PC-9 (cell line): ENCODE measurements around the gene MTMR4. TPM values are rescaled to one million over a fixed set of nuclear protein-coding genes. Genes with fewer than 3 reads are reported as not detected.

Experiments used
- BruUV-seq: library from RNA; stranded (reverse); fragments of 400-500 nt; replicated peaks from 2 replicates; lab custom pipeline; 2021; lab: Mats Ljungman, UMichigan
- CTCF ChIA-PET: fragments of 300-600 bp; sonication (Branson Sonifier 250); formaldehyde crosslinking; loops from one replicate; lab custom pipeline; 2022; ENCODE audit warnings: antibody characterized with exemption; lab: Charles Lee
- POLR2A ChIA-PET: fragments of 300-600 bp; sonication (Branson Sonifier 250); formaldehyde crosslinking; loops from one replicate; lab custom pipeline; 2022; ENCODE audit warnings: antibody characterized with exemption; ENCODE audit not compliant: unreplicated experiment; lab: Charles Lee
- DNase-seq, 2 experiments: peaks; one replicate each; pipeline versions ENCODE4 v3.0.0 to v3.0.0-alpha.2; 2015 to 2022; ENCODE audit warnings: mixed read lengths in 1 of 2
- H2AFZ ChIP-seq: fragments of 200-600 bp; sonication (generic); 2 replicates; pipeline ENCODE4 v1.8.1; 2017; ENCODE audit warnings: antibody characterized with exemption
- H3F3A ChIP-seq: fragments of 200-600 bp; sonication (generic); 2 replicates; pipeline ENCODE4 v1.8.1; 2017; ENCODE audit warnings: antibody characterized with exemption, mild to moderate bottlenecking, low read depth; ENCODE audit not compliant: insufficient read depth
- H3K27ac ChIP-seq: fragments of 200-600 bp; sonication (generic); 2 replicates; pipeline ENCODE4 v1.6.1; 2016; ENCODE audit warnings: mixed run types
- H3K27me3 ChIP-seq: fragments of 200-600 bp; sonication (generic); 2 replicates; pipeline ENCODE4 v1.6.1; 2016; ENCODE audit warnings: low read depth, mixed run types; ENCODE audit not compliant: insufficient read depth
- H3K36me3 ChIP-seq: fragments of 200-600 bp; sonication (generic); 2 replicates; pipeline ENCODE4 v1.6.1; 2016; ENCODE audit warnings: low read depth, mixed run types
- H3K4me1 ChIP-seq: fragments of 200-600 bp; sonication (generic); replicated peaks from 2 replicates; pipeline ENCODE4 v1.6.1; 2016; ENCODE audit warnings: mixed run types; ENCODE audit not compliant: insufficient read depth
- H3K4me2 ChIP-seq: fragments of 200-600 bp; sonication (generic); 2 replicates; pipeline ENCODE4 v1.6.1; 2017; ENCODE audit warnings: mixed run types
- H3K4me3 ChIP-seq: fragments of 200-600 bp; sonication (generic); 2 replicates; pipeline ENCODE4 v1.6.1; 2016; ENCODE audit warnings: mixed run types
- H3K79me2 ChIP-seq: fragments of 200-600 bp; sonication (generic); 2 replicates; pipeline ENCODE4 v1.6.1; 2017; ENCODE audit warnings: low read depth, mixed run types
- H3K9me2 ChIP-seq: fragments of 200-600 bp; sonication (generic); 2 replicates; pipeline ENCODE4 v1.8.1; 2017; ENCODE audit warnings: mild to moderate bottlenecking; ENCODE audit not compliant: insufficient read depth
- H3K9me3 ChIP-seq: fragments of 200-600 bp; sonication (generic); 2 replicates; pipeline ENCODE4 v1.8.1; 2016; ENCODE audit warnings: low read depth; ENCODE audit not compliant: insufficient read depth
- H4K20me1 ChIP-seq: fragments of 200-600 bp; sonication (generic); 2 replicates; pipeline ENCODE4 v1.8.1; 2017; ENCODE audit not compliant: insufficient read depth
- EZH2 ChIP-seq: fragments of 200-600 bp; sonication (generic); IDR thresholded peaks from 2 replicates; pipeline ENCODE4 v1.8.0; 2017; ENCODE audit warnings: antibody characterized with exemption, low read depth
- intact Hi-C: fragments of 100-400 bp; cut with micrococcal nuclease; formaldehyde crosslinking; loops from one replicate; pipeline ENCODE4 v1.10.0; 2022; ENCODE audit not compliant: unreplicated experiment
- total RNA-seq: library from RNA; stranded (reverse); gene quantifications from 2 replicates; pipeline ENCODE4 v1.2.3, GENCODE V29; 2021
- TF ChIP-seq, protein P1 (sequence below): fragments of 200-600 bp; sonication (generic); conservative IDR thresholded peaks from 2 replicates; pipeline ENCODE4 v1.6.1; 2017; ENCODE audit warnings: mixed run types, antibody characterized with exemption, mild to moderate bottlenecking, moderate library complexity

The MTMR4 gene
- total RNA-seq, 1 experiment from 2014 or later, result 35.1 TPM

DNA sequence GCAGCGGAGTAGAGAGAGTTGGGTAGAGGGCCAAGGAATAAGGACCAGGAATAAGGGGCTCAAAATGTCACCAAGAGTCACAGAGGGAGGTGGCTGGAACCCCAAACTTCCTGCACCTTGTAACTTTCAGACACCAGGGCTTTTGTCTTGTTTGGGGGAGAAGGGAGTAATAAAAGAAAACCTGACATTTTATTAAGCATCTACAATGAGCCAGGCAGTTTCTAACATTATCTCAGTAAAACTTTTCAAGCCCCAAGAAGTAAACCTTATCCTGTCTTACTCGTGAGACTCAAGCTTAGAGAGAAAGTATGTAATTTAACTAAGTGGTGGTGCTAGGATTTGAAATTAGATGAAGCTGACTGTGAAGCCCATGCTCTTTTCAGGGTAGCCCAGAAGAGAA, 848 bp upstream of the MTMR4 start:
- H2AFZ ChIP-seq, result no peak overlapping the region
- H4K20me1 ChIP-seq, result no peaks in the 10 kb centered on the region
- TF ChIP-seq EZH2, result no peak
- TF ChIP-seq, protein P1, sequence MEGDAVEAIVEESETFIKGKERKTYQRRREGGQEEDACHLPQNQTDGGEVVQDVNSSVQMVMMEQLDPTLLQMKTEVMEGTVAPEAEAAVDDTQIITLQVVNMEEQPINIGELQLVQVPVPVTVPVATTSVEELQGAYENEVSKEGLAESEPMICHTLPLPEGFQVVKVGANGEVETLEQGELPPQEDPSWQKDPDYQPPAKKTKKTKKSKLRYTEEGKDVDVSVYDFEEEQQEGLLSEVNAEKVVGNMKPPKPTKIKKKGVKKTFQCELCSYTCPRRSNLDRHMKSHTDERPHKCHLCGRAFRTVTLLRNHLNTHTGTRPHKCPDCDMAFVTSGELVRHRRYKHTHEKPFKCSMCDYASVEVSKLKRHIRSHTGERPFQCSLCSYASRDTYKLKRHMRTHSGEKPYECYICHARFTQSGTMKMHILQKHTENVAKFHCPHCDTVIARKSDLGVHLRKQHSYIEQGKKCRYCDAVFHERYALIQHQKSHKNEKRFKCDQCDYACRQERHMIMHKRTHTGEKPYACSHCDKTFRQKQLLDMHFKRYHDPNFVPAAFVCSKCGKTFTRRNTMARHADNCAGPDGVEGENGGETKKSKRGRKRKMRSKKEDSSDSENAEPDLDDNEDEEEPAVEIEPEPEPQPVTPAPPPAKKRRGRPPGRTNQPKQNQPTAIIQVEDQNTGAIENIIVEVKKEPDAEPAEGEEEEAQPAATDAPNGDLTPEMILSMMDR, result no peak
- CTCF ChIA-PET, result interaction anchor here (0.5 to 0.6 kb wide), 2 partner anchors 135 to 214 kb away, joined by 3 read pairs; no protein-coding TSS in a partner anchor
- no peaks in the 10 kb centered on the region for H3K9me2 ChIP-seq
- H3F3A ChIP-seq, result peaks cover 37% of the 10 kb centered on the region
- no peaks in the 10 kb centered on the region for H3K9me3 ChIP-seq
- H3K4me3 ChIP-seq, result no peak overlapping the region
- H3K27me3 ChIP-seq, result no peaks in the 10 kb centered on the region
- peaks cover 3% of the 10 kb centered on the region; the same call in 1 of the 2 replicates for H3K79me2 ChIP-seq
- H3K4me1 ChIP-seq, result peaks cover 22% of the 10 kb centered on the region
- no TSS peak for BruUV-seq
- H3K27ac ChIP-seq, result no peak overlapping the region
- intact Hi-C loops, result loop anchor here (5.0 kb wide), 1 partner anchor 577 kb away; no protein-coding TSS in a partner anchor
- 0 out of 2 replicates have a peak, but pooled peaks cover 12% of the 10 kb centered on the region for H3K36me3 ChIP-seq
- DNase-seq, result no peak
- POLR2A ChIA-PET, result interaction anchor here (0.7 kb wide), 1 partner anchor 144 kb away, joined by 6 read pairs; no protein-coding TSS in a partner anchor
- no peak overlapping the region for H3K4me2 ChIP-seq

DNA sequence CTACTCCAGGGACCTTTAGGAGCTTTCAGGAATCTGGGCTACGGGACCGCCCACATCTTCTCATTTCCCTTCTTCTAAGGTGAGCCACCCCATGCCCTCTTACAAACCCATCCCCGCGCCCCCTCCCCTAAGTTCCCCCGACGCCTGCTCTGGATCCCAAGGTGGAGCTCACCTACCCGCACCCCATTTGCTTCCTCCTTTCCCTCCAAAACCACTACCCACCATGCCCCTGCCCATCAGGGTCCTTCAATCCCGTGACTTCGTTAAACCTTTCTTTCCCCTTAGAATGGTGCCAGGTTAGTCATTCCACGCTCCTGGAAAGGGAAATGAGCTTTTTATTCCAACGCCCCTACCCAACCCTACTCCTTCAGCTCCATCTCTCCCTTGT, 326 bp upstream of the MTMR4 start:
- Histone ChIP-seq H4K20me1 (no peaks in the 10 kb centered on the region), H3F3A (peaks cover 37% of the 10 kb centered on the region), H3K79me2 (peaks cover 3% of the 10 kb centered on the region; the same call in 1 of the 2 replicates), H3K4me3 (peak overlapping the region; percentile 73; the same call in 1 of the 2 replicates), H3K27ac (no peak overlapping the region), H3K9me3 (no peaks in the 10 kb centered on the region), H3K4me1 (peaks cover 17% of the 10 kb centered on the region), H2AFZ (0 out of 2 replicates have a peak overlapping the region, but pooled peaks have one; percentile 15), H3K27me3 (no peaks in the 10 kb centered on the region), H3K36me3 (0 out of 2 replicates have a peak, but pooled peaks cover 12% of the 10 kb centered on the region), H3K4me2 (peak overlapping the region; percentile 82; the same call in 1 of the 2 replicates), H3K9me2 (no peaks in the 10 kb centered on the region)
- TF ChIP-seq, protein P1, result no peak
- TF ChIP-seq EZH2, result no peak
- ChIA-PET POLR2A (no interaction called here), CTCF (interaction anchor here (0.5 to 0.6 kb wide), 3 partner anchors 135 to 213 kb away, joined by 3 read pairs; no protein-coding TSS in a partner anchor)
- BruUV-seq, result no TSS peak
- intact Hi-C loops, result loop anchor here (5.0 kb wide), 1 partner anchor 578 kb away; no protein-coding TSS in a partner anchor
- no peak for DNase-seq

DNA sequence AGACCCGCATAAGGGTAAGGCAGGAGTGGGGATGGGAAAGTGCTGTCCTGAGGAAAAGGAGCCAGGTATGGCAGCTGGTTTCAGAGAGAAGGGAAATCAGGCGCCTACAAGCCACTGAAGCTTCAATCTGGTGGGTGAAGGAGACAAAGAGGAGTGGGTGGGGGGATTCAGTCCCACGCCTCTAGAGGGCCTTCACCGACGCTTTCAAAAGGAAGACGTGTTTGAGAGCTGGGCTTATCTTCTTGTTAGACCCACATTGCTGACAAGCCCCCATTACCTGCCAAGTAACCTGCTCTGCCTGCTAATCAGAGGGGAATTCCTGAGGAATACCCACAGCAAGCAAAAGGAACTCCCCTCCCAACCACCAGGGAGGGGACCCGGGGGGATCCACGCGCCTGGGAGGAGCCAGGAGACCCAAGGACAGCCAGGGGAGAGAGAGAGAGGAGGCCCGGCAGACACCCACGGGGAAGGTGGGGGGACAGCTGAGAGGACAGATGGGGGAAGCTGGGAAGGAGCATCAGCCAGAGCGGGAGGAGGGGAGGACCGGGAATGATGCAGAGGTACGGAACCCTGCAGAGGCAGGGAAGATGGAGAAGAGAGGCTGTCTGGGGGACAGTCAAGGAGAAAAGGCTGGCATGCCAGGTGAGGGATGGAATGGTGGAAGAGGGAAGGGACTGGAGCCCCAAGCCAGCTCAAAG, 1.0 kb downstream of the MTMR4 start:
- Histone ChIP-seq H3K9me3 (no peaks in the 10 kb centered on the region), H3F3A (peaks cover 27% of the 10 kb centered on the region), H2AFZ (peak overlapping the region; percentile 85), H3K27me3 (no peaks in the 10 kb centered on the region), H3K79me2 (peaks cover 3% of the 10 kb centered on the region; the same call in 1 of the 2 replicates), H3K27ac (no peak overlapping the region), H3K36me3 (0 out of 2 replicates have a peak, but pooled peaks cover 12% of the 10 kb centered on the region), H3K4me3 (peak overlapping the region; percentile 73), H4K20me1 (no peaks in the 10 kb centered on the region), H3K4me1 (peaks cover 16% of the 10 kb centered on the region), H3K4me2 (peak overlapping the region; percentile 82), H3K9me2 (no peaks in the 10 kb centered on the region)
- BruUV-seq, result TSS peak; percentile 3
- no peak for DNase-seq
- no peak for TF ChIP-seq EZH2
- TF ChIP-seq, protein P1, result no peak
- CTCF ChIA-PET, result interaction anchor here (0.6 kb wide), 1 partner anchor 529 kb away, joined by 3 read pairs; no protein-coding TSS in a partner anchor
- POLR2A ChIA-PET, result no interaction called here
- intact Hi-C loops, result no loop called here
